HG03558 (cell line): ENCODE measurements around the gene LSP1.
"Not testable (repeated sequence)": the region's sequence is repeated elsewhere in the genome, so short reads cannot be mapped to it uniquely, and the experiment has no call there.

Experiments used
- ATAC-seq: cut with Tn5 transposase; IDR thresholded peaks from one replicate; pipeline ENCODE4 v1.9.1; 2021; ENCODE audit warnings: moderate number of reproducible peaks; ENCODE audit not compliant: unreplicated experiment; ENCODE audit errors: extremely low read depth

Gene LSP1, protein sequence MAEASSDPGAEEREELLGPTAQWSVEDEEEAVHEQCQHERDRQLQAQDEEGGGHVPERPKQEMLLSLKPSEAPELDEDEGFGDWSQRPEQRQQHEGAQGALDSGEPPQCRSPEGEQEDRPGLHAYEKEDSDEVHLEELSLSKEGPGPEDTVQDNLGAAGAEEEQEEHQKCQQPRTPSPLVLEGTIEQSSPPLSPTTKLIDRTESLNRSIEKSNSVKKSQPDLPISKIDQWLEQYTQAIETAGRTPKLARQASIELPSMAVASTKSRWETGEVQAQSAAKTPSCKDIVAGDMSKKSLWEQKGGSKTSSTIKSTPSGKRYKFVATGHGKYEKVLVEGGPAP

DNA sequence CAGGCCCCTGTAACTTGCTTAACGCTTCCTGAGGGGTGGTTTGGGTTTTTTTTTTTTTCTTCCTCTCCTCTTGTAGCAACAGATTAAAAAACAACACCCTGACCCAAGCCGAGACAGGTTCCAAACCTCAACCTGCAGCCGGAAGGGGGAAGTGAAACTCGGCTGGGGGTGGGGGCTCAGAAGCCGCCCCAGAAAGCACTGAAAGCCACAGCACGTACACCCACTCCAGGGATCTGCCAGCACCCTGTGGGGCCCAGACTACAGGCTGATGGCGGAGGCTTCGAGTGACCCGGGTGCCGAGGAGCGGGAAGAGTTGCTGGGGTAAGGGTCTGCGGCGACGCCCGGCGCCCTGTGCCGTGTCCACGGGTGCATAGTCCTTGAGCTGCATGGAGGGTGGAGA lies at the start of gene LSP1:
TSS of gene LSP1 (plus strand) at position 208 of the 400 bp plus-strand sequence. CDS start at position 269, 61 bp downstream.
- ATAC-seq = no peak

GRCh38 chr11:1803246-1803645 lies 49.6 kb upstream of the LSP1 start:
- ATAC-seq = no peak

GRCh38 chr11:1803835-1804519 lies 48.9 kb upstream of the LSP1 start:
- not testable (repeated sequence) for ATAC-seq

- no peak for ATAC-seq
Observed at GRCh38 chr11:1805525-1805924, 47.4 kb upstream of the LSP1 start.

GRCh38 chr11:1807264-1807995 lies 45.5 kb upstream of the LSP1 start:
- ATAC-seq = no peak

GRCh38 chr11:1810761-1811160 lies 42.1 kb upstream of the LSP1 start:
- ATAC-seq = no peak

DNA sequence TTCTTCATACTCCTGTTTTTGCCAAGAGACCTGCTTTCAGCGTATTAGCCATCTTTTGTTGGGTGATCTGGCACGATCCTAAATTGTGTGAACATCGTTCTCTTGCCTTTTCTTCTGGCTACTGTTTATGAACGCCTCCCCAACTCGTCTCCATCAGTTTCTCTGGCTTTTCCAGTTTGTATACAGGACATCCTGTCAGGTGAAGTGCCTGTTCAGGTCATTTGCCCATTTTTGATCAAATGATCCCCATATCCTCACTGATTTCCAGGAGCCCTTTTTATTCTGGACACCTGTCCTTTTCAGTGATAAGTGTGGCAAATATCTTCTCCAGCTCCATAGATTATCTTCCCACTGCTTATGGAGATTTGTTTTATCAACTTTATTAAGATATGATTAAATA lies 40.6 kb upstream of the LSP1 start:
- no peak for ATAC-seq

DNA sequence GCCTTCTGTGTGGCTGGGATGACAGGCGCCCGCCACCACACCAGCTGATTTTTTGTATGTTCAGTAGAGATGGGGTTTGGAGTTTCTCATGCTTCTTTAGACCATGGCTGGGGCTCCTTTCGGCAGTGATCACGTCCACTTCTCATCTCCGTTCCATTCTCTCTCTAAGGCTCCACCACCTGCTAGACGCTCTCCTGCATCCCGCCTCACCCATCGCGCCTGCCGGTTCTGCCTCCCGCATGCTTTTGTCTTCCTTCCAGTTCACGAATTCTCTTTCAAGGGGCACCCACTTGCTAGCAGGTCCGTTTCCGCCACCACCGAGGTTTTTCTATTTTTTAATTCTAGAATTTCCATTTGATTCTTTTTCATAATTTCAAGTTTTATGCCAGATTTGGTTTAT lies 40.1 kb upstream of the LSP1 start:
- ATAC-seq = no peak

GRCh38 chr11:1813356-1813755 lies 39.5 kb upstream of the LSP1 start:
- not testable (repeated sequence) for ATAC-seq

DNA sequence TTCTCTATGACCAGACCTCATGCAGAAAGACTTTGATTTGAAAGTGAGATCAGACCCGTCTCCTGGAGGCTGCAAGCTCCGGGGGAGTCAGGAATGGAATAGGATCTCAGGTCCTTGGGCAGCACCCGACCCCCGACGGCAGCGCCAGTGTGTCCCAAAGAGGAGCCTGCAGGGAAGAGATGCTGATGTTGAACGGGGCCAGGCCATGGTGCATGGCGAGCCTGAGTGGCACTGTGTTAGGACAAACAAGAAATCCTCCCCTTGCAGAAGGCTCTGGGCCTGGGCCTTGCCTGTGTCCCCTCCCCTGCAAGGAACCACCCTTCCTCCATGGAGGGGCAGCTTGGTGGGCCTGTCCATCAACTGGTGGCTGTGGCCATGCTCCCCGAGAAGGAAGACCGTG lies 38.2 kb upstream of the LSP1 start:
- no peak for ATAC-seq

DNA sequence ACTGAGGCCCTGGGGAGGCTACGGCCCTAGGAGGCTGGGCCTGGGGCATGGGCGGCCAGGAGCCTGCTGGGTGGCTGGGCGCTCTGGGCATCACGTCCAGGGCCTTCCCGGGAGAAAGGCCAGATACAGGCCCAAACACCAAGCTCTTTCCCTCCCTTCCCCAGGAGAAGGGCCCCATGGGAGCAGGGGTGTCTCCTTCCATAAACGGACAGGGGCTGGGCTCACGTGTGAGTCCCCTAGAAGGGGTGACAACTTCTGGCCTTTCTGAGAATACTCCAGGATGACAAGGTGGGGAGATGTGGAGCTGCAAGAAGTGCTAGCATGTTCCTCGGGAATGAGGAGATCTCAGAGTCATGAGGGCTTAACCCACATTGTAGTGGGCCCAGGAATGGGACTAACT lies 37.6 kb upstream of the LSP1 start:
- ATAC-seq = no peak

DNA sequence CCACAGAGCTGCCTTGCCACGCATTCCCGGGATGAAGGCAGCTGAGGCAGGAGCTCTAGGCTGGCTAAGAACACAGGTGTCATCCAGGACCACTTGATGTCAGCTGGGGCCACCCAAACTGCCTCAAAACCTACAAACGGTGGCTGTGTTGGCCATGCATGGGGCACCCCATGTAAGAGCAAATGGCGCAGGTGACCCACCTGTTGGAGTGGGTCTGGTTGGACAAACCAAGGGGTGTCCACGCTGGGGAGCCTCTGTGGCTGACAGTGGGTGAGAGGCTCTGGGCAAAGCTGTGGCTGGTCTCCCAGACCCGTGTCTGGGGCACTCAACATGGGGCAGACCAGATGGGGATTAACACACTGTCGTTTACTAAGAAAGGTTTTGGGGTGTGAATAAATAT lies 37.1 kb upstream of the LSP1 start:
- ATAC-seq = no peak

GRCh38 chr11:1817000-1817399 lies 35.9 kb upstream of the LSP1 start:
- ATAC-seq = no peak

DNA sequence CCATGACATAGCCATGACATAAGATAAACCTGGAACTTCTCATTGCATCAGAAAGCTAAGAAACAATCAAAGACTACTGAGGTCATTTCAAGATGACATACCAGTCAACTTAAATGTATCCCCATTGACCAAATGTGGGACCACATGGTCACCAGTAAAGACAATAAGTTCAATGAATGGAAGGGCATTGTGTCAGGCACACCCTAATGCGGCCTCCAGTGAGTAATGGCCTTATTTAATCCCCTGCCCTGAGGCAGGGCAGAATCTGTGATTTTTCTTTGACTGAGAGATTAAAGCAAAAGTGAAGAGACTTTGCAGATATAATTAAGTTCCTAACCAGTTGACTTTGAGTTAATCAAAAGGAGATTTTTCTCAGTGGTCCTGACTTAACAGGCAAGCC lies 35.4 kb upstream of the LSP1 start:
- no peak for ATAC-seq

GRCh38 chr11:1819074-1819473 lies 33.8 kb upstream of the LSP1 start:
- no peak for ATAC-seq

GRCh38 chr11:1820463-1821325 lies 32.2 kb upstream of the LSP1 start:
- ATAC-seq = no peak

DNA sequence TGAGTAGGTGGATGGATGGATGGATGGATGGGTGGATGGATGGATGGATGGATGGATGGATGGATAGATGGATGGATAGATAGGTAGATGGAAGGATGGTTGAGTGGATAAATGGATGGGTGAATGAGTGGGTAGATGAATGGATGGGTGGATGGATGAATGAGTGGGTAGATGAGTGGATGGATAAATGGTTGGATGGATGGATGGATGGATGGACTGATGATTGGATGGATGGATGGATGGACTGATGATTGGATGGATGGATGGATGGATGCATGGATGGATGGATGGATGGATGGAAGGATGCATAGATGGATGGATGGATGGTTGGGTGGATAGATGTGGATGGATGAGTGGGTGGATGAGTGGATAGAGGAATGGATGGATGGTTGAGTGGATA lies 31.3 kb upstream of the LSP1 start:
- no peak for ATAC-seq

GRCh38 chr11:1822648-1823375 lies 30.1 kb upstream of the LSP1 start:
- ATAC-seq = no peak

- ATAC-seq = no peak
Observed at GRCh38 chr11:1823376-1824220, 29.3 kb upstream of the LSP1 start.
